ENCODE measurements around the gene RTN4RL2.

The RTN4RL2 gene

GRCh38 chr11:57516061-57516443, 55.7 kb downstream of the RTN4RL2 start:
- TF ChIP-seq EZH2phosphoT487 (IDR thresholded peaks at IDR 0.05; ENCODE audit: borderline replicate concordance, low read length), result no peak
- TF ChIP-seq, protein P1, sequence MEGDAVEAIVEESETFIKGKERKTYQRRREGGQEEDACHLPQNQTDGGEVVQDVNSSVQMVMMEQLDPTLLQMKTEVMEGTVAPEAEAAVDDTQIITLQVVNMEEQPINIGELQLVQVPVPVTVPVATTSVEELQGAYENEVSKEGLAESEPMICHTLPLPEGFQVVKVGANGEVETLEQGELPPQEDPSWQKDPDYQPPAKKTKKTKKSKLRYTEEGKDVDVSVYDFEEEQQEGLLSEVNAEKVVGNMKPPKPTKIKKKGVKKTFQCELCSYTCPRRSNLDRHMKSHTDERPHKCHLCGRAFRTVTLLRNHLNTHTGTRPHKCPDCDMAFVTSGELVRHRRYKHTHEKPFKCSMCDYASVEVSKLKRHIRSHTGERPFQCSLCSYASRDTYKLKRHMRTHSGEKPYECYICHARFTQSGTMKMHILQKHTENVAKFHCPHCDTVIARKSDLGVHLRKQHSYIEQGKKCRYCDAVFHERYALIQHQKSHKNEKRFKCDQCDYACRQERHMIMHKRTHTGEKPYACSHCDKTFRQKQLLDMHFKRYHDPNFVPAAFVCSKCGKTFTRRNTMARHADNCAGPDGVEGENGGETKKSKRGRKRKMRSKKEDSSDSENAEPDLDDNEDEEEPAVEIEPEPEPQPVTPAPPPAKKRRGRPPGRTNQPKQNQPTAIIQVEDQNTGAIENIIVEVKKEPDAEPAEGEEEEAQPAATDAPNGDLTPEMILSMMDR (IDR thresholded peaks at IDR 0.05; ENCODE audit: low read depth, low read length, poor library complexity, severe bottlenecking), result no peak
- Histone ChIP-seq H3K4me2 (ENCODE audit: low read length) (peak overlapping the region; percentile 73), H3K4me1 (ENCODE audit: control insufficient read depth, low read length) (peaks cover 42% of the 10 kb centered on the region), H3K9me2 (replicated peaks; ENCODE audit: control insufficient read depth, low read length) (no peaks in the 10 kb centered on the region), H3K79me2 (ENCODE audit: control insufficient read depth, low read length) (peaks cover 38% of the 10 kb centered on the region), H3K27ac (ENCODE audit: low read depth, low read length) (peak overlapping the region; percentile 68; the same call in 1 of the 2 replicates), H3K9me3 (ENCODE audit: control insufficient read depth, insufficient read depth, low read length) (no peaks in the 10 kb centered on the region), H3K36me3 (ENCODE audit: control insufficient read depth, low read length) (peaks cover 14% of the 10 kb centered on the region), H3K27me3 (ENCODE audit: control insufficient read depth, low read length) (no peaks in the 10 kb centered on the region), H3F3A (ENCODE audit: control insufficient read depth, insufficient read depth) (peaks cover 6% of the 10 kb centered on the region; the same call in 1 of the 2 replicates), H4K20me1 (ENCODE audit: control insufficient read depth, insufficient read depth, low read depth, low read length) (no peaks in the 10 kb centered on the region), H3K4me3 (ENCODE audit: low read length) (peak overlapping the region; percentile 79)

DNA sequence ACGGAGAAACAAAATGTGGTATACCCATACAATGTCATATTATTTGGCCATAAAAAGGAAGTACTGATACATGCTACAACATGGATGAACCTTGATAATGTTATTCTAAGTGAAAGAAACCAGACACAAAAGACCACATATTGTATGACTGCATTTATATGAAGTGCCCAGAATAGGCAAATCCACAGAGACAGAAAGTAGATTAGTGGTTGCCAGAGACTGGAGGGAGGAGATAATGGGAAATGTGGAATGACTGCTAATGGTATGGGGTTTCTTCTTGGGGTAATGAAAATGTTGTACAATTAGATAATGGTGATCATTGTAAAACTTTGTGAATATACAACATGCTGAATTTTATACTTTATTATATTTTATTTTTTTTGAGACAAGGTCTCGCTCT, 60.8 kb downstream of the RTN4RL2 start:
- Histone ChIP-seq H3K9me2 (replicated peaks; ENCODE audit: control insufficient read depth, low read length) (no peaks in the 10 kb centered on the region), H3K9me3 (ENCODE audit: control insufficient read depth, insufficient read depth, low read length) (no peaks in the 10 kb centered on the region), H4K20me1 (ENCODE audit: control insufficient read depth, insufficient read depth, low read depth, low read length) (no peaks in the 10 kb centered on the region), H3K27ac (ENCODE audit: low read depth, low read length) (no peak overlapping the region), H3K27me3 (ENCODE audit: control insufficient read depth, low read length) (no peaks in the 10 kb centered on the region), H3K4me3 (ENCODE audit: low read length) (no peak overlapping the region), H3F3A (ENCODE audit: control insufficient read depth, insufficient read depth) (no peaks in the 10 kb centered on the region; the same call in 1 of the 2 replicates), H3K36me3 (ENCODE audit: control insufficient read depth, low read length) (peaks cover 9% of the 10 kb centered on the region), H3K4me1 (ENCODE audit: control insufficient read depth, low read length) (peaks cover 4% of the 10 kb centered on the region), H3K79me2 (ENCODE audit: control insufficient read depth, low read length) (no peaks in the 10 kb centered on the region), H3K4me2 (ENCODE audit: low read length) (no peak overlapping the region)
- no peak for TF ChIP-seq EZH2phosphoT487 (IDR thresholded peaks at IDR 0.05; ENCODE audit: borderline replicate concordance, low read length)
- TF ChIP-seq, protein P1 (IDR thresholded peaks at IDR 0.05; ENCODE audit: low read depth, low read length, poor library complexity, severe bottlenecking), result no peak

- Histone ChIP-seq H3F3A (ENCODE audit: control insufficient read depth, insufficient read depth) (no peaks in the 10 kb centered on the region; the same call in 1 of the 2 replicates), H3K27ac (ENCODE audit: low read depth, low read length) (no peak overlapping the region), H3K4me1 (ENCODE audit: control insufficient read depth, low read length) (peaks cover 13% of the 10 kb centered on the region), H3K9me2 (replicated peaks; ENCODE audit: control insufficient read depth, low read length) (no peaks in the 10 kb centered on the region), H3K36me3 (ENCODE audit: control insufficient read depth, low read length) (peaks cover 26% of the 10 kb centered on the region), H3K79me2 (ENCODE audit: control insufficient read depth, low read length) (peaks cover 15% of the 10 kb centered on the region), H3K4me3 (ENCODE audit: low read length) (no peak overlapping the region), H3K27me3 (ENCODE audit: control insufficient read depth, low read length) (no peaks in the 10 kb centered on the region), H3K4me2 (ENCODE audit: low read length) (no peak overlapping the region), H4K20me1 (ENCODE audit: control insufficient read depth, insufficient read depth, low read depth, low read length) (no peaks in the 10 kb centered on the region), H3K9me3 (ENCODE audit: control insufficient read depth, insufficient read depth, low read length) (no peaks in the 10 kb centered on the region)
- no peak for TF ChIP-seq EZH2phosphoT487 (IDR thresholded peaks at IDR 0.05; ENCODE audit: borderline replicate concordance, low read length)
- TF ChIP-seq, protein P1 (IDR thresholded peaks at IDR 0.05; ENCODE audit: low read depth, low read length, poor library complexity, severe bottlenecking), result no peak
These were observed 63.1 kb downstream of the RTN4RL2 start for GRCh38 chr11:57523419-57523818.

All from DOHH2 (cell line).